GM21576 (cell line): ENCODE data around the gene EDDM3A.
"Not testable (repeated sequence)": the region's sequence is repeated elsewhere in the genome, so short reads cannot be mapped to it uniquely, and the experiment has no call there.

Experiments used
- ATAC-seq: cut with Tn5 transposase; IDR thresholded peaks from one replicate; pipeline ENCODE4 v1.9.1; 2021; ENCODE audit warnings: mild to moderate bottlenecking, moderate library complexity; ENCODE audit not compliant: unreplicated experiment

Gene EDDM3A

DNA sequence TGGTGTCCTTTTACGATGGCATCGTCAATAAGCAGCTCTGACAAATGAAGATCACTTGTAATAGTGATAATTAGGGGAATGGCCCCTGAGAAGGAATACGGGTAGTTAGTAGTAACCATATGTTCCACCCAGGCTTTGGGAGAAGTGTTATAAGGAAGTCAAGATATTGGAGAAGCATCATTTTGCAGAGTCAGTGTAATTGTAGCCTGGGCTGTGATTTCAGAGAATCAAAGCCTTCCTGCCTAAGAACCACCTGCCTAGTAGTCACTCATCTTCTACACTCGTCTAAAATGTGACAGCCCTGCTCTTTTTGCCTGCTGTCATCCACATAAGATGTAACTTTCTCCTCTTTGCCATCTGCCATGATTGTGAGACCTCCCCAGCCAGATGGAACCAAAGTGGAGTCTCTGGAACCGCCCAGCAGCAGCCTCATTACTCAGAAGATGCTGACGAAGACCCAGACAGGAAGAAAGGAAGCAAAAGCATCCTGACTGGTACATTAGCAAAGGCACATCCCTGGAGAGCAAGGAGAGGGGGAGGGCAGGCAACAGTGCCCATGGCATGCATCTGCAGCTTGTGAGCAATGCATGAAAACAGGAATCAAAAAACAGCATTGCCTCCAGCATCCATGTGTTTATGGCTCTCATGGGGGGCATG lies 12.6 kb upstream of the EDDM3A start:
- ATAC-seq: no peak

DNA sequence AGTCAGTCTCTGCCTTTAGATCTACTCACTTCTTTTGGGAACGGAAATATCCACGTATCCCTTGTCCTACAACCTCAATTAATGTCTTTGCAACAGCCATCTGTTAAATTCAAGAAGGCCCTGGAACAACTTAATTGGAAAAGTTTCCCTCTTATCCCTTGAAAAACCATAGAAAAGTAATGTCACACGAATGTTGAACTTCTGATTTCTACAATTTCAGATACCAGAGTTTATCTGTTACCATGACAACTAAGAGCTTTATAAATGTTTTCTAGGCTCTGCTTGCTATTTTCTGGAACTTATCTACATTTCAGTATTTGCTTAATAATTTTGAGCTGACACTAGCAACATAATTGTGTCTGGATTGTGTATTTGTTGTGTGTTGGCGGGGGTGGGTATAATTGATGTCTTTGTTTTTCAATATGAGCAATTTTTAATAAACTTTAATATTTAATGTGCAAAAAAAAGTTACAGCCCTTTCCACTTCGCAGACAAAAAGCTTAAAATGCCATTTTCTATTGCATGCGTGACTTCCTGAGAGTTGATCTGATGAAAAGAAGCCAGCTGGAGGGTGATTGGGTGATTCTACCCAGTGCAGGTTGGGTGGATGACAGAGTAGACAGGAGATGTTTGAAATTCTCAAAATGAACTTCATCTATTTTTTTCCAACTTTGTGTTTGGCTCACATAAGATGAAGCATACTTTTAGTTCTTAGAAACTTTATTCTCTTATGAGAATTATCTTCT lies 11.8 kb upstream of the EDDM3A start:
- ATAC-seq: no peak

DNA sequence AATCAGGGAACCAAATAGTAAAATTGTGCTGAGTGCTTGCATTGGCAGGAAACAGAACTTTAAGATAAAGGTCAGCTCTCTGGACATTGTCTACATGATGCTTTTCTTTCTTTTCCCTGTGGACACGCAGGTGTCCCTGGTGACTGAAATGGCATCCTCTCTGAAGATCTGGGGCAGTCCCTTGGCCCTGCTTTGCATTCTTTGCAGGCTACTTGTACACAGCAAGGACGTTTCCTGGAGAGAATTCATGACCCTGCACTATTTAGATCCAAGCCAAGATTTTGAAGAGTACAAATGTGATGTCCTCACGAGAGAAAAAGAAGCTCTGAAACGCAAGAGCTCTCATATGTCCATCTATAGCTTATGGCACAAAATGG lies 11.3 kb upstream of the EDDM3A start:
- no peak for ATAC-seq

DNA sequence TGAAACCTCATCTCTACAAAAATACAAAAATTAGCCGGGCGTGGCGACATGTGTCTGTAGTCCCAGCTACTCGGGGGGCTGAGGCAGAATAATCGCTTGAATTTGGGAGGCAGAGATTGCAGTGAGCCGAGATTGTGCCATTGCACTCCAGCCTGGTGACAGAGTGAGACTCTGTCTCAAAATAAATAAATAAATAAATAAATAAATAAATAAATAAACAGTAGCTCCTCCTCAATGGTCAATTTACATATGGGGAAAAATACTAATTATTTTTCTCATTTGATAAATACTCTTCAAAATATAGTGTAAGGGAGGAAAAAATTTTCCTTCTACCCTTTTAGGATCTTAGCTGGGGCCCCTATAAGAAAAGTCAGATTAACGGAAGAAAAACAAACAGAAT lies 7.4 kb upstream of the EDDM3A start:
- not testable (repeated sequence) for ATAC-seq

DNA sequence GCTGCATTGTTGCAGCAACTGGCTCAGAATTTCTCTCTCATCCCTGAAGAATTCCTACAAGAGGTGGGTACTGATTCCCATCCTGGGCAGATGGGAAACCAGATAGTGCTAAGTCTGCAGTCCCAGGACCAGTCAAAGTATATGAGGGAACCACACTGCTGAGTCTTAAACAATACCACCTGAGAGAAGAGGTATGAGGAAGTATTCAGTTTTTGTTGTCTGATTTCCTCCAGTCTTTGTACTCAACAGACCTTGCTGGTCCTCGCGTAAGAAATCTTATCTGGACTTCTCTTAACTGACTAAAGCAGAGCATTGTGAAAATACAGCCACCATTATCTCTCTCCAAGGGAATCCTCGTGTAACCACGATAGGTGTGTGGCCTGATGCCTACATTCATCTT lies 3.6 kb upstream of the EDDM3A start:
- no peak for ATAC-seq

DNA sequence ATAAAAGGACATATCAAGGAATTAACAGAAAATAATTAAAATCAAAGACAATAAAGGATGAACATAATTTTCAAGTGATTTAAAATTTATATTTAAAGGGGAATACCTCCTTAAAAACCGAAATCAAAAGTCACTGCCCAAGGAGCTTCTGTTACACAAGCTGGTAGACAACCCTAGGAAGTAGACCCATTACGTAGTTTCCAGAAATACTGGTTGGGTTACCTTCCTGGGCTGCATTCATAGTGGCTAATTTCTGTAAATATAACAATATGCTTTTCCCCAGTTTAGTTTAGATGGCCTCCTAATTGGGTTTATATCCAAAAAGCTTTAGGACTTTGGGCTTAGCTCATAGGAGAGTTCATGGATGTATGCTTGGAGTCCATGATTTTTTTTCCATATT lies 2.1 kb upstream of the EDDM3A start:
- ATAC-seq: no peak

DNA sequence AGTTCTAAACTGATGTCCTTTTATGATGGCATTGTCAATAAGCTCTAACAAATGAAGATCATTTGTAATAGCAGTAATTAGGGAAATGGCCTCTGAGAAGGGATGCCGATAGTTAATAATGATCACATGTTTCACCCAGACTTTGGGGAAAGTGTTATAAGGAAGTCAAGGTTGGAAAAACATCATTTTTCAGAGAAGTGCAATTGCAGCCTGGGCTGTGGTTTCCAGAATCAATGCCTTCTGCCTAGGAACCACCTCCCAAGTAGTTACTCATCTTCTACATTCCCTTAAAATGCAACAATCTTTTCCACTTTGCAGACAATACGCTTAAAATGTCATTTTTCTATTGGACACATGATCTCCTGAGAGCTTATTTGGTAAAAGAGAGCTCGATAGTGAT lies 879 bp downstream of the EDDM3A start:
- ATAC-seq: no peak

DNA sequence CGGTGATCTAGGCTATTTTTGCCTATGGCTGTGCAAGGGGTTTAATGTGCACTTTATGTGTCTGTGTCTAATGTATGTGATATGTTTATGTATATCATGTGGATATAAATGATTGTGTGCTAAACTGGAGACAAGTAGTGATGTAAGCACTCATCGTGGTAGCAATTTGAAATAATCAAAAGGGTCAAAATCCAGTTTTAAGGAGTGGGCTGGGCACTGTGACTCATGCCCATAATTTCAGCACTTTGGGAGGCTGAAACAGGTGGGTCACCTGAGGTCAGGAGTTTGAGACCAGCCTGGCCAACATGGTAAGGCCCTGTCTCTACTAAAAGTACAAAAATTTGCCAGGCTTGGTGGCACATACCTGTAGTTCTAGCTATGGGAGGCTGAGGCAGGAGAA lies 2.8 kb downstream of the EDDM3A start:
- ATAC-seq: no peak

DNA sequence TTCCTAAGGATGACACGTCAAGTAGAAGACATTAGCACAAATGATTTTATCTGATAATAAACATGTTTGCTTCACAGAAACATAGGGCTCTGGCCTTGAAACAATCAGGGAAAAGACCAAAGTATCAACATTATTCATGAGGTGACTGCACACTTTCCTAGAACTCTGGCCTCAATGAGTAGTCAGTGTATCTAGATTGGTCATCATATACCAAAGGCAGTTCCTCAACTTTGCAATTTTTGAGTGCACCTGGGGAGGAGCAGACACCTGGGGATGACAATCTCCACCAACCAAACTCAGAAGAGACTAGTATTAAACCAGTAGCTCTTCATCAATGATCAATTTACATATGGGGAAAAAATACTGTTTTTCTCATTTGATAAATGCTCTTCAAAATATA lies 4.5 kb downstream of the EDDM3A start:
- no peak for ATAC-seq

DNA sequence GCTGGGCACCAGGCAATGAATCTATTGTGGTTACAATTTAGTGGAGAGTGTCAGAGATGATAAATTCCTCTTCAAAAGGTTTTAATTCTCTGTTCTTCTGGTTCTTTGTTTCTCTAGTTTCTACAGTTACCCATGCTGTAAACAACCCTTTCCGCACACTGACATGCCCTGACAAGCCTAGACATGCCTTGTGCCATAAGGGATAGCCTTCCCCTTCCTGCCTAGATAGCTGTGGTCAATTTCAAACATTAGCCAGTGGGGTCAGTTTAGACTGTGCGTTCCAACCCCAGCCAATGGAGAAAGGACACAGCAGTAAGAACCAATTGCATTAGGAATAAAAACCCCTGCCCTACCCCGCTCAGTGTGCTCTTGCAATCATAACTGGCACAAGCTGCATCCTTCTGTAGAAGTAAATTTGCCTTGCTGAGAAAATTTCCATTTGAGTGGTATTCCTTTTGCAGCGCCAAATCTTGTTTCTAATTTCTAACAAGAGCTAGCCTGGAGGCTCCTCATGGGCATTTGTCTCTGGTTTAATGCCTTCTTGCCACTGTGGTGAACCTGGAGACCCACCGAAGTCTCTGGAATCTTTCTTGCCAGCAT lies 6.4 kb downstream of the EDDM3A start:
- ATAC-seq: no peak

DNA sequence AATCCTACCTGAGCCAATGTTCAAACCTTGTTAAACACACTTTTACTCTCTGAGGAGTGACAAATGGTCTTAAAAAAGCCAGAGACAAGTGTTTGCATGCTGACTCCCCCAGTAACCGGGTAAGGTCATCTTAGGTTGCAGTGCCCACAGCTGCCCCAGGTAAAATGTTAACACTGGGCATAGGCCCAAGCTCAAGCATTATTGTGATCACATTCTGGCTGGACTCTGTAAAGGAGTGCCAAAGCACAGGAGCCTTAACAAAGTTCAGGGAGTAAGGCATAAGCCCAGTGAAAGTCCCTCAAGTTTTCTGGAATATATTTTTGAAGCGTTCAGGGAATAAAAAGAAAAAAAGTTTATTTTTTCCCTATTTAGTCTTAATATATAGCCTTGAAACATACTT lies 8.6 kb downstream of the EDDM3A start:
- no peak for ATAC-seq

DNA sequence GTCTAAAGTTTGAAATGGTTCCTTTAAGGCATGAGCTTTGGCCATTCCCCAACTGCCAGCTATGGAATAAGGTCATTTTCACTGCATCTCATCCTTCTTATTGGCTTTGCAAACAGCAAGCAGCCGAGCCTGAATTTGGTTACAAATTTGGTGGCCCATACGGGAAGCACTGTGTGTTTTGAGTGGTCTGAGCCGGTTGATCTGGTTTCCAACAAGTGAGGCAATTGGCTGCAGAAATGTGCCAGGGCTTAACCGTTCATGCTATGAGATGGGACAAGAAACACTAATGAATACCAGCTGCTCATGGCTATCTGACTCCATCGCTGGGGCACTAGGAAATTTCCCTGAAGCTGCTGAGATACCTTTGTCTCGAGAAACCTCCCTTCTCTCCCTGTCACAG lies 9.3 kb downstream of the EDDM3A start:
- ATAC-seq: no peak

DNA sequence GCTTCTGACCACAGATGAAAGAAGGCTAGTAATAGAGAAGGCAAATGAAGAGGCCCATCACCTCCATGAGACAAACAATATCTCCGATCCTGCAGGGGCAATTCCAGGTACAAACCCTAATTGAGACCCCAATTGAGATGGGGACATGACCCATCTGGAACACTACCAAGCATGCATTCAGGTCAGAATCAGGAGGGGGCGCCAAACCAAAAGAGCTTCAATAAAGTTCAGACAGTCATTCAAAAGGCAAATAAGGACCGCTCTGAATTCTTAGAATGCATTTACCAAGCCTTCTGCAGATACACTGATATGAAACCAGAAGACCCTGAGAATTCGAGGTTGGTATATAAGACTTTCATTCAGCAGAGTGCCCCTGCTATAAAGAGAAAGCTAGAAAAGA lies 12.3 kb downstream of the EDDM3A start:
- ATAC-seq: no peak

DNA sequence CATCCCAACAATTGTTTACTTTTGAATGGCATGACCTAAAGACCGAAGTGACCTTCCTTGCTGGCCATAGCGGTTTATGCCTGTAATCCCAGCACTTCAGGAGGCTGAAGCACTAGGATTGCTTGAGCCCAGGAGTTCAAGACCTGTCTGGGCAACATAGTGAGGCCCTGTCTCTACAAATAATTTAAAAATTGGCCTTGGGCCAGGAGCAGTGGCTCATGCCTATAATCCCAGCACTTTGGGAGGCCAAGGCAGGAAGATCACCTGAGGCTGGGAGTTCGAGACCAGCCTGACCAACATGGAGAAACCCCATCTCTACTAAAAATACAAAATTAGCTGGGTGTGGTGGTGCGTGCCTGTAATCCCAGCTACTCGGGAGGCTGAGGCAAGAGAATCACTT lies 13.8 kb downstream of the EDDM3A start:
- ATAC-seq: not testable (repeated sequence)

DNA sequence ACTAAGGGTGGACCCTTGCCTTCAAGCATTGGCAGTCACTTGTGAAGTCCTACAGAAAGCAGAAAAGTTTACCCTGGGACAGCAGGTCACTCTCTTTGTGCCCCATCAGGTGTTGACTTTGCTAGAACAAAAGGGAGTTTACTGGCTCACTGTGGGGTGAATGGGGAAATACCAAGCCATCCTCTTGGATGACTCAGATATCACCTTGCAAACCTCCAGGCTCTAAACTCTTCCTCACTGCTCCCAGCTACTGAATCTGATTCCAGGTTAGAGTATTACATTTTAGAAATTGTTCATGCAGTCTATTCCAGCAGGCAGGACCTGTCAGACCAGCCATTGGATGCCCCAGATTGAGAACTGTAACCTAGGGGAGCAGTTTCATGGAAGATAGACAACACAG lies 15.3 kb downstream of the EDDM3A start:
- no peak for ATAC-seq

DNA sequence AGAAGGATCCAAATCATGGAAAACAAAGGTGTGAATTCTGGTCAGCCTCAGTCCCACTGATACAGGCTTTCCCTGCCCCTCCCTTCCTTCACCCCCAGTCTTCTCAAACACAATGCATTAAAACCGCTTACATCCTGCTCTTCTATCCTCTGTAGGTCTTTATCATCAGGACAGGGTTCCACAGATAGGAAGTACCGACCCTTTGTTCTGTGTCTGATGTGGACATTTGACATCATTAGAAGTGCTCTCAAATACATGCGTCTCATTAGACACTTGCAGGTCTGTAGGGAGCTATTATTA lies 22.9 kb downstream of the EDDM3A start:
- ATAC-seq: no peak

DNA sequence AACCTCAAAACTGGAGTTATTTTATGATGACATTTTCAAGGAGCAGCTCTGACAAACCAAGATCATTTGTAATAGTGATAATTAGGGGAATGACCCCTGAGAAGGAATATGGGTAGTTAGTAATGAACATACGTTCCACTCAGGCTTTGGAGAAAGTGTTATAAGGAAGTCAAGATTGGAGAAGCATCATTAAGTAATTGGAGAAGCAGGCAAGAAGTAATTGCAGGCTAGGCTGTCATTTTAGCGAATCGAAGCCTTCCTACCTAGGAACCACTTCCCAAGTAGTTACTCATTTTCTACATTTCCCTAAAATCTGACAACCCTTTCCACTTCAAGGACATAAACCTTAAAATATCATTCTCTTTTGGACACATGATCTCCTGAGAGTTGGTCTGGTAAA lies 23.7 kb downstream of the EDDM3A start:
- ATAC-seq: no peak

DNA sequence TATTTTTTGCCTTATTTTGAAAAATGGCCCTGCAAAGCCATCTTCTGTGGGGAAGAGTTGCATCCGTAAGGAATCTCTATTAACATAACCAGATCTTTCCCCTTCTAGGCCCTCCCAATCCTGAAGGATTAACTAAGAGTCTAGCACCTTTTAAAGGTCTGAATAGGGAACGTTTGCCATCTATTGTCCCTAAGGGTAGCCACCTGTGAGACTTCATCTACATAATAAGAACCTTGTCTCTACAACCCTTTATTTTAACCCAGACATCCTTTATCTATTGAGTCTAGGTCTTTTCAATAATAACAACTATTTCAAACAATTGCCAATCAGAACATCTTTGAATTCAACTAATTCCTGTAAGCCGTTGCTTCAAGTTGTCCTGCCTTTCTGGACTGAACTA lies 27.0 kb downstream of the EDDM3A start:
- no peak for ATAC-seq

DNA sequence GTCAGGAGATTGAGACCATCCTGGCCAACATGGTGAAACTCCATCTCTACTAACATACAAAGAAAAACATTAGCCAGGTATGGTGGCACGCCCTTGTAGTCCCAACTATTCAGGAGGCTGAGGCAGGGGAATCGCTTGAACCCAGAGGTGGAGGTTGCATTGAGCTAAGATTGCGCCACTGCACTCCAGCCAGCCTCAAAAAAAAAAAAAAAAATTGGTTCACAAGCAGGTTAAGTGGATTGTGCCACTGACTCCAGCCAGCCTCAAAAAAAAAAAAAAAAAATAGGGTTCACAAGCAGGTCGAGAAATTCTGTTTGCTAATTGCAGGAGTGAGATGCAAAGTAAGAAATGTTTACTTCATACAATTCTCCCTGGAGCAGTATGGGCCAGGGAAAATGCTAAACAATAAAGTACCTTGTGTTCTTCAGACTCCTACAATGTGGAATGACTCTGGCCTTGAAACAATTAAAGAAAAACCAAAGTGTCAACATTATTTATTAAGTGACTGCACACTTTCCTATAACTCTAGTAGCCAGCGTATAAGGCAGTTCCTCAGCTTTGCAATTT lies 28.7 kb downstream of the EDDM3A start:
- no peak for ATAC-seq

DNA sequence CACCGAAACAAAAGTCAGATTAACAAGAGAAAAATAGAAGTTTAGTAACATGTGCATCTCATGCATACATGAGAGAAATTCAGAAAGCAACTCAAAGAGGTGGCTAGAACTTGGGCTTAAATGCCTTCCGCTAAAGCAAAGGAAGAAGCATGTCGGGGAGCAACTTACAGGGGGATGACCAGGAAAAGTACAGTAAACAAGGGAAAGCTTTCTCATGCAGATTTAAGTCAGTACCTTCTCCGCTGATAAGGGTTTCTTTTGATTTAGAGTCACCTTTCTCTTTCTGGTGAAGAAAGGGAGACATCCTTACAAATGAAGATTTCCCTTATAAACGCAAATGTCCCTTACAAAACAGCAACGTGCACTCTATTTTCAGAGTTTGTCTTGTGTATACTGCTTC lies 29.4 kb downstream of the EDDM3A start:
- ATAC-seq: no peak

DNA sequence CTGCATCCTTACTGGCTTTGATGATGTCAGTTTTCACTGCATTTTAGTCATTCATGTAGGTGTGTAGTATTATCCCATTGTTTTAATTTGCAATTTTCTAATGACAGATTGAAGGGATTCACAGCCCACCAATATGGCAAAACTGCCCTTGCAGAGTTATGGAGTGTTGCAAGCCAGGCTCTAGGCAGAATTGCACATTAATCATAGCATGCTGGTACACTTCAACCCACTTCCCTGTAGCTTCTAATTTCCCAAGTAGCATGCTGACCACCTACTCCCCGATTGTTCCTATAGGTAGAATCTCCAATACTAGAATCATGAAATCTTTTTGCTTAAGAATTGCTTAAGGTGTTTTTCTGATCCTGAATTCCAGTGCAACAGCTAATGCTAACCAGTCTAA lies 30.2 kb downstream of the EDDM3A start:
- no peak for ATAC-seq

DNA sequence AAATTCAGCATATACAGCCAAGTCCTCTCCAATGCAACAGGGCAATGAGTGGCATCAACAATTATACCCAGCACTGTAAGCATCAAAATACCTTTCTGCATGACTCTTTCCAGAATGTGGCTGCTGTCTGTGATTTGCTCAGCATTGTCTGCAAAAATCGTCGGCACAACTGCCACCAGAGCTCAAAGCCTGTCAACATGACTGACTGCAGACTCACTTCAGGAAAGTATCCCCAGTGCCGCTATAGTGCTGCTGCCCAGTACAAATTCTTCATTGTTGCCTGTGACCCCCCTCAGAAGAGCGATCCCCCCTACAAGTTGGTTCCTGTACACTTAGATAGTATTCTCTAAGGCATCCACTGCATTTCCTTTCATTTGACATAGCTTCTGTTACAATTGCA lies 36.1 kb downstream of the EDDM3A start:
- no peak for ATAC-seq
